Measurements from ENCODE around the gene RNH1. TPM values are rescaled to one million over a fixed set of nuclear protein-coding genes. Genes with fewer than 3 reads are reported as not detected.

The RNH1 gene
- total RNA-seq, 1 experiment from 2014 or later: 60.0 TPM

DNA sequence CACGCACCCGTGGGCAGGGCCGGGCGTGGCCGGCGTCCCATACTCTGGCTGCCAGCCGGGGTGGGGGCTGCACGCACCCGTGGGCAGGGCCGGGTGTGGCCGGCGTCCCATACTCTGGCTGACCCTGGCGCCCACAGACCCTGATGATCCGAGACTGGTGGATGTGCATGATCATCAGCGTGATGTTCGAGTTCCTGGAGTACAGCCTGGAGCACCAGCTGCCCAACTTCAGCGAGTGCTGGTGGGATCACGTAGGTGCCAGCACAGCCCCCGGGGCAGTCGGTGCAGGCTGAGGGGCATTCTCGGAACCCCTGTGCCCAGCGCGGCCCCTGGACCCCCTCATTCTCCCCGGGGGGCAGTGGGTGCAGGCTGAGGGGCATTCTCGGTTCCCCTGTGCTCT, 19.0 kb downstream of the RNH1 start:
- TF ChIP-seq, protein P1, sequence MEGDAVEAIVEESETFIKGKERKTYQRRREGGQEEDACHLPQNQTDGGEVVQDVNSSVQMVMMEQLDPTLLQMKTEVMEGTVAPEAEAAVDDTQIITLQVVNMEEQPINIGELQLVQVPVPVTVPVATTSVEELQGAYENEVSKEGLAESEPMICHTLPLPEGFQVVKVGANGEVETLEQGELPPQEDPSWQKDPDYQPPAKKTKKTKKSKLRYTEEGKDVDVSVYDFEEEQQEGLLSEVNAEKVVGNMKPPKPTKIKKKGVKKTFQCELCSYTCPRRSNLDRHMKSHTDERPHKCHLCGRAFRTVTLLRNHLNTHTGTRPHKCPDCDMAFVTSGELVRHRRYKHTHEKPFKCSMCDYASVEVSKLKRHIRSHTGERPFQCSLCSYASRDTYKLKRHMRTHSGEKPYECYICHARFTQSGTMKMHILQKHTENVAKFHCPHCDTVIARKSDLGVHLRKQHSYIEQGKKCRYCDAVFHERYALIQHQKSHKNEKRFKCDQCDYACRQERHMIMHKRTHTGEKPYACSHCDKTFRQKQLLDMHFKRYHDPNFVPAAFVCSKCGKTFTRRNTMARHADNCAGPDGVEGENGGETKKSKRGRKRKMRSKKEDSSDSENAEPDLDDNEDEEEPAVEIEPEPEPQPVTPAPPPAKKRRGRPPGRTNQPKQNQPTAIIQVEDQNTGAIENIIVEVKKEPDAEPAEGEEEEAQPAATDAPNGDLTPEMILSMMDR (conservative IDR thresholded peaks at IDR 0.05): no peak
- H3K4me3 Mint-ChIP-seq: no peak overlapping the region; a peak in 1 of 5 replicates
- H3K18ac ChIP-seq (ENCODE audit: insufficient read length, low read depth, low read length): no peak overlapping the region
- H2BK15ac ChIP-seq (ENCODE audit: low read depth, low read length): no peak overlapping the region
- no CpG with 5 or more reads among the region's 25 CpGs for WGBS (ENCODE audit: extremely low coverage, insufficient read length, low lambda C conversion rate)
- H3K4me1 Mint-ChIP-seq: no peaks in the 10 kb centered on the region
- no peaks in the 10 kb centered on the region for H3K27me3 Mint-ChIP-seq (ENCODE audit: low read depth)
- DNase-seq: no peak
- no peak overlapping the region for H3K27ac Mint-ChIP-seq
- H2AK5ac ChIP-seq (ENCODE audit: insufficient read length, low read length): no peak overlapping the region
- H2BK120ac ChIP-seq (ENCODE audit: low read depth, low read length, poor library complexity, severe bottlenecking): no peak overlapping the region
- no peak overlapping the region for H3K4me2 ChIP-seq (ENCODE audit: insufficient read depth, insufficient read length, low read length)
- no peaks in the 10 kb centered on the region; the same call in 1 of the 2 replicates for H3K79me2 ChIP-seq (ENCODE audit: insufficient read depth, low read length)
- no peaks in the 10 kb centered on the region for H3K4me1 ChIP-seq (ENCODE audit: insufficient read depth, low read length)
- H4K5ac ChIP-seq (ENCODE audit: insufficient read length, low read depth, low read length): no peak overlapping the region
- no peak overlapping the region for H3K56ac ChIP-seq (ENCODE audit: insufficient read length, low read depth, low read length)
- peaks cover 2% of the 10 kb centered on the region for H3K79me1 ChIP-seq (ENCODE audit: insufficient read depth, low read depth, low read length, poor library complexity, severe bottlenecking)
- H4K20me1 ChIP-seq (ENCODE audit: control insufficient read depth, insufficient read depth, insufficient read length): no peaks in the 10 kb centered on the region
- no peak overlapping the region for H2BK5ac ChIP-seq (ENCODE audit: insufficient read length, low read length)
- H3T11ph ChIP-seq (ENCODE audit: low read length): no peak overlapping the region
- no peaks in the 10 kb centered on the region for H3K9me3 ChIP-seq (ENCODE audit: control insufficient read depth, low read depth, low read length)
- no peaks in the 10 kb centered on the region for H3K27me3 ChIP-seq (ENCODE audit: insufficient read depth, low read length)
- H3K36me3 Mint-ChIP-seq (ENCODE audit: insufficient read depth in 1 of 3, low read depth in 3 of 3): peaks cover 9 to 17% (median 15%) of the 10 kb centered on the region in 3 experiments
- no peak overlapping the region for H2BK12ac ChIP-seq (ENCODE audit: insufficient read length, low read depth, low read length)
- no peak overlapping the region for H3K14ac ChIP-seq (ENCODE audit: insufficient read depth, low read length)
- H4K91ac ChIP-seq (ENCODE audit: insufficient read length, low read depth, low read length): no peak overlapping the region
- no peak overlapping the region for H2BK20ac ChIP-seq (ENCODE audit: low read depth, low read length, poor library complexity, severe bottlenecking)
- H3K4ac ChIP-seq (ENCODE audit: low read depth, low read length): no peak overlapping the region
- no peaks in the 10 kb centered on the region for H3K9me3 Mint-ChIP-seq
- no peak overlapping the region for H2AFZ ChIP-seq (ENCODE audit: low read length)
- no peak overlapping the region for H3K9ac ChIP-seq (ENCODE audit: extremely low read depth, insufficient read length, low read length)
- H3K27ac ChIP-seq (ENCODE audit: insufficient read length, low read depth, low read length): no peak overlapping the region
- H3K23me2 ChIP-seq (ENCODE audit: insufficient read length, low read depth, low read length, poor library complexity, severe bottlenecking): peaks cover 3% of the 10 kb centered on the region
- H3K23ac ChIP-seq (ENCODE audit: insufficient read length, low read depth, low read length): no peak overlapping the region
- no peak overlapping the region for H4K8ac ChIP-seq (replicated peaks; ENCODE audit: insufficient read length, low read depth, low read length)
